Measurements from ENCODE around the gene MED13L.
"Not testable (repeated sequence)": the region's sequence is repeated elsewhere in the genome, so short reads cannot be mapped to it uniquely, and the experiment has no call there.

Gene MED13L

DNA sequence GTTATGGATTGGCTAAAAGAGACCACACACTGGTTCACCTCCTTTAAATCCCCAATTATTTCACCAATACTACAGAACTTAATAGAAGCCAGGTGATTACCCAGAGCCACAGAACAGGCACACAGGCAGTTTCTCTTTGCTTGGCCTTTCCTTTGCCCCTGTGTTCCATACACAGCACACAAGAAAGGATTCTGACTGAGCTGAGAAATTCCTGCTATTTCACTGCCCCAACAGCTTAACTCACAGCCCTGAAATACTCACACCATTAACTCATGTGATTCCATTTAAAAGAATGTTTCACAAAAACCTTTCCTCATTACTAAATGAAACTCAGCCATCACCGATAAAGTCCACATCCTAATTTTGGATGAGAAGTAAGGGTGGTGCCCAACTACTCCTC, 133.6 kb downstream of the MED13L start:
- no peak for DNase-seq

DNA sequence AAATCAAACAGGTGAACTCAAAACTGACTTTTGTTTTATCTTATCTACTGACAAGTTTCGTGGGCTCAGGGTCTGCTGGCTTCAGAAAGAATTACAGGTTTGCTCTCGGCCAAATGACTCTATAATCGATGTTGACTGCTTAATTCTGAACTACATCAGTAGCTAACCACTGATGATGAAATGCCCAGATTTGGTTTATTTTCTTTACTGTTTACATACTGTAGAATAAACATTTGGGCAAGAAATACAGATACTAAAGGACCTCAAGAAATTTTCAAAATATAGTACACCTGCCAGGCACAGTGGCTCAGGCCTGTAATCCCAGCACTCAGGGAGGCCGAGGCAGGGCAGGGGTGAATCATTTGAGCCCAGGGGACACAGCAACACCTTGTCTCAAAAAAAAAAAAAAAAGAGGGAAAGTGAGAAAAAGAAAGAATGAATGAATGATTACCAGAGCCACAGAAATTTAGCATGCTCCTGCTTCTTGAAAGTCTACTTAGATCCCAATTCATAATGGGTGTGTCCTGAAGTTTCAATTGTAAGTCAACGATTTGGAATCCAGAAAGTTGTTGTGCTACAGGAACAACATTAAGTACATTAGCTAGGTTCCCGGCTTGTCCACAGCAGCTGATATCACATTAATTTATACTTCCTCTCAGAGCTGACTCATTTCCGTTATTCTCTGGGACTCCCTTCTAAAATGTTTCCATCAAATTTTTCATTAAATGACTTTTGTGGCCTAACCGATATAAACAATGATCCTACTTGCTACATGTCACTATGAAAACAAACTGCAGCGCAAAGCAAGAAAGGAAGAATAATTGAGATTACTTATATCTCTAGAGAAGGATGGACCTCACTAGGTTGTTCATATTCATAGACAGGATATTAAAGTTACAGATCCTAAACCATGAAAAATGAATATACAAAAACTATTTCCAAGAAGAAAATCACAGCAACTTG, 134.3 kb downstream of the MED13L start:
- no peak for DNase-seq

DNA sequence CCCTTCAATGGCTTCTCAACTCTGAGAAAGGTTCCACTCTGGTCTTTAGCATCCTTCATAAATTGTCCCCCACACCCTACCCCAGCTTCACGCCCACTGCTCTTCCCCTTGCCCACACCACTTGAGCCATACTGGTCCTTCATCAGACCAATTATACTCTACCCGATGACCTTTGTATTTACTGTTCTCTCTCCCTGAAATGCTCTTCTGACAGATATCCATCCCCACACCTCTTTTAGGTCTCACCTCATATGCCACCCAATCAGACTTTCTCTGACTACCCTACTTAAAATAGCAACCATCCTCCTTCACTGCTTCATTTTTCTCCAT, 135.7 kb downstream of the MED13L start:
- DNase-seq = no peak

DNA sequence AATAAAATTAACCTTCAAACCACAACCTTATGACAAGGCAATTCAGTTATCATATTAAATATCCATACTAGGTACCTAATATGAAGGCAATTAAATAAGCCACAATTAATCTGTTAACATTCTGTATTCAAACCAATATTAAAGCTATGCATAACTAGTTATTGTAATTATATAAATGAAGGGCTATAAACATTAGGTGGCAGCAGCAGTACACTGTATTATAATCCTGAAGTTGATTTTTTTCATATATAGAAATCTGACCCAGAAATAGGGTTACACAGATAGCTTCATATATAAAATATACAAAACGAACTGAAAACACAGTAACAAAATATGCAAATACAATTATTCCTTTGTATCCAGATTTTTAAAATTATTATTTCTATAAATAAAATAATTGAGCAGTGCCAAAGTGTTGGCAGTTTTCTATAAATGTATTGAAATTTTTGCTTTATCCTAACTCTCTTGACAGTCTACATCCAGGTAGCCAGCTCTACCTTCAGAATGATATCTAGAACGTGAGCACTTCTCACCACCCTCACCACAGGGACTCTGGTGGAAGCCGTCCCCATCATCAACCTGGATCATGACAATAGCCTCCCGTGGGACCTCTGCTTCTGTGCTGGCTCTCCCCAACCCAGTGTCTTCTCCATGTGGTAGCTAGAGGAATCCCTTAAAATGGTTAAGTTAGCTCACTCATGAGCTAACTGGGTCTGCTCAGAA, 136.2 kb downstream of the MED13L start:
- no peak for DNase-seq

DNA sequence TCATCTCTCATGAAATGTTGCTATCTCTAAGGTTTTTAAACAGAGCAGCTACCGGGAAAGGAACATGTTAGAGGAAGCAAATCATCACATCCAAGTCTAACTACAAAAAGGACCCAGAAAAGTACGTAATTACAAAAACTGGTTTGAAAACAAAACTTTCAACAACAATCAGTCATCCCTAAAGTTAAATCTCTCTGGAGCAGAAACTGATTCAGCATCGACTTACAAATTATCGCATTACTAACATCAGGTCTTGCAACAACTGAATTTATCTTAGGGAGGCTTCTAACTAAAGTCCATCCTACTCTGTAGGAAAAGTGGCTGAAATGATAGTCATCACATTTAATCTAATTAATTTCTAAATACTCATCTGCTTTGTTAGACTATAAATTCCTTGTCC, 137.0 kb downstream of the MED13L start:
- DNase-seq = no peak

DNA sequence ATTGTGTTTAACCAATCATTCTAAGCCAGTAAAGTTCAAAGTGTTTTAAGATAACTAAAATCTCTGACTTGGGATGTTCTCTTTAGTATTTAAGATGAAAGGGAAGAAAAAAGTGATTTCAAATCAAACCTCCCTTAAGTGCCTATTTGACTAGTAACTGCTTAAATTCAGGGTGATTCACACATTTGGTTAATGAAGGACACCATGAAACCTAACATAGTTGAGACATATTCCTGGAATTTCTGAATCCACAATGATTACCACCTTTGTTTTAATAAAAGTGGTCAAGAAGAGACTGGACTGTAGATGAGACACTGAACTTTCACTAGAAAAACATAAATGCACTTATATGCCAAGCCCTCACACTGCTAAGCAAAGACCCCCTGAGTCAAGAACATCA, 138.7 kb downstream of the MED13L start:
- no peak for DNase-seq

DNA sequence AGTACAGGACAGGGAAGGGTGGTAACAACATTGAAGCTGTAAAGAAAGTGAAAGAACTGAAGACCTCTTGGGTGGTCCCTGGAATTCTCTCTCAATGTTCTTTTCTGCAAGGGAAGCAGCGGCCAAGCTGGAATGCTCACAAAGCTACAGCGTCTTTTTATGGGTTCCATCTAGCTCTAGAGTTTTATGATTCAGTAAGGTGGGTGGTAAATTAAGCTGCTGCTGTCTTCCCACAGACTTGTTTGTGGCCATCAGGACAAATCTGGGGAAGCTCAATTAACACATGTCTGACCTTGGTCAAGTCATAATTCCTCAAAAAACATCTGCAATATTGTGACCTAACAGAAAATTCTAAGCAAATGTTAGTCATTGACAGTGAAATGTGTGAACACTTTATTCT, 139.1 kb downstream of the MED13L start:
- DNase-seq = no peak

DNA sequence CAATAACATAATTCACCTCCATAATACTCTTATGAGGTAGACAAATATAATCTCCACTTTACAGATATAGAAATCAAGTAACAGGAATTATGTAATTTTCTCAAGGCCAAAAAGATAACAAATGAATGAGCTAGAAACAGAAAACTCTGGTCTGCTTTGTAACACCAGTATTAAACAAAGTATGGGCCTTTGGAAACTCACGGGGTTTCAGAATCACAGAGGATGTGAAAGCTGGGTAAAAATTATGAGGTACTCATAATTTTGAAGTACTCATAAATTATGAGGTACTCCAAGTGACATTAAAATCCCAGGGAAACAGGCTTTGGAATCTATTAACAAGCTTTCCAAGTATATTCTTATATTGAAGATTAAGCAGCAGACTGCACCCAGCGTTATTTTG, 140.2 kb downstream of the MED13L start:
- no peak for DNase-seq

DNA sequence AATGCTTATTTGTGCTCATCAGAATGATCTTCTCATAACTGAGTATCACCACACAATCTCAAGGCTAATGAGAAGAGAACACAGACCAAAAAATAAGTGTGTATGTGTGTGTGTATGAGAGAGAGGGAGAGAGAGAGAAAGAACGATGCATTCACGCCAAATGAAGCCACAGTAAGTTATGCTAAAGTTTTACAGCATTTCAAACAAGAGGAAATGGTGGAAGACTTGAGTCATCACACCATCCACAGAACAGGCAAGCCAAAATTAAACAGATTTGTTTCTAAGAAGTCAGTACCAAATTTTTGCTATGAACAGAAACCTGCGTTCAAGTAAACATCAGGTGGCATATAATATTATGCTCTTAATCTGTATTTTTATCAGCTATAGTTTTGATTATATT, 141.2 kb downstream of the MED13L start:
- no peak for DNase-seq

DNA sequence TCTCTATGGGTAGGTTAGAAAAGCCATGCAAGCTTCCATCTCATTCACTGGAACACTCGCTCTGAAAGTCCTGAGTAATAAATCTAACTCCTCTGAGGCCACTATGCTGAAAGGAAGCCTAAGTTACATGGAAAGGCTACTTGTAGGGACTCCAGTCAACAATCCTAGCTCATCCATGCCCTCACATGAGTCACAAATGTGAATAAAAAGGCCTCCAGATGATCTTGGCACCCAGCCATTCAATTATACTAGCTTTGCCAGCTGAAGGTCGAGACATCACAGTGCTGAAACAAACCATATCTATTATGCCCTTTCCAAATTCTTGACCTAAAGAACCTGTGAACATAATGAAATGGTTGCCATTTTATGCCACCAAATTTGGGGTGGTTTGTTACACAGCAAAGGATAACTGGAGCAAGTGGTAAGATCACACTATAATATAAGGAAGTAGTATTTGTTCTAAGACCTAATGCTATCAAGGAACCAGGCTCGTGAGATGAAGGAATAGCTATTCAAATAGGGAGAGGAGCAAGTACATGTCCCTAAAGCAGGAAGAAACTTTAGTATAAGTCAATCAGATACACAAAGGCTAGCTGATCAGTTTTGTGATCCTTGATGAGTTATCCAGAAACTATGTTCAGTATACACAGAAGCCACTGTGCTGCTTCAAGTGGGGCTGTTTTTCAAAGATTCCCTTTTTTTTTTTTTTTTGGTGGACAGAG, 142.1 kb downstream of the MED13L start:
- DNase-seq = no peak

DNA sequence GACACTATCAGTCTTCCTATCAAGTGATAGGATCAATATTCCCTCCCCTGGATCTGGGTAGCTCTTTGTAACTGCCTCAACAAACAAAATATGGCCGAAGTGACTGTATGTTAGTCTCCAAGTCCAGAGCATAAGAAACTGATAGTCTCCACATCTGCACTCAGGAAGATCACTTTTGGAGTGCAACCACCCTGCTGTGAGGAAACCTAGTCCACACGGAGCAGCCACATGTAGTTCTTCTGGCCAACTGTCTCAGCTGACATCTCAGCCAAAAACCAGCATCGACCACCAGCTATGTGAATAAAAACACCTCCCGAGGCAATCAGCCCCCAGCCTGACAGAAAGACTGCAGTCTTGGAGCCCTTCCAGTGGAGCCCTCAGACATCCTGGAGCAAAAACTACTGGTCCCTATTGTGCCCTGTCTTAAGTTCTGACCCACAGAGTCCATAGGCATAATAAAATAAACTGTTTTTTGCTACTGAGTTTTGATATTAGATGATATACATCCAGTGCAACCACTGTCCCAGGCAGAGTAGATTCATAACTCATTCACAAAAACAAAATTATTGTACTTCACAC, 143.8 kb downstream of the MED13L start:
- DNase-seq = no peak

DNA sequence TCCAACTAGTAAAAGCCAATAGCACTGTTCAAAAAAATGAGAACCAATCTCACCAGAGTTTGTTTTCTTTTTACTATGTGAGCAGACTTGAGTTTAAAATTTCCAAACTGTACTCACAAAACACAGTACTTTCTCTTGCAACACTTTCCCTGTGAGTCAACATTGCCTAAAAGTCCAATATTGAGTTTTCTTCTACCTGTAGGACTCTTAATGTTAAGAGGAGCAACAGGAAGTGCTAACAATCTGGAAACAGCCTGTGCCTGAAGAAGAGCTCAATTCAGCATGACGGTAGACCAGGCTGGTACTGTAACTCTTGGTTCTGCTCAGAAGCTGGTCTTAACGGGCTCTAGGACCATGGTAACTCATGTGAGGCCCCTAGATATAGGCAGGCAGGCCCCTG, 144.3 kb downstream of the MED13L start:
- DNase-seq = no peak

DNA sequence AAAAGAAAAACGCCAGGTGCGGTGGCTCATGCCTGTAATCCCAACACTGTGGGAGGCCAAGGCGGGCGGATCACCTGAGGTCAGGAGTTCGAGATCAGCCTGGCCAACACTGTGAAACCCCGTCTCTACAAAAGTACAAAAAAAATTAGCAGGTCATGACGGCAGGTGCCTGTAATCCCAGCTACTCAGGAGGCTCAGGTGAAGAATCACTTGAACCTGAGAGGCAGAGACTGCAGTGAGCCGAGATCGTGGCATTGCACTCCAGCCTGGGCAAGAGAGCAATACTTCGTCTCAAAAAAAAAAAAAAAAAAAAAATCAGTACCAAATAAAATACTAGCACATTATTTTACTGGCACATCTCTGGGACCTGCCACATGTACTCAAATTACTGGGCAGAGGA, 145.5 kb downstream of the MED13L start:
- DNase-seq = not testable (repeated sequence)

DNA sequence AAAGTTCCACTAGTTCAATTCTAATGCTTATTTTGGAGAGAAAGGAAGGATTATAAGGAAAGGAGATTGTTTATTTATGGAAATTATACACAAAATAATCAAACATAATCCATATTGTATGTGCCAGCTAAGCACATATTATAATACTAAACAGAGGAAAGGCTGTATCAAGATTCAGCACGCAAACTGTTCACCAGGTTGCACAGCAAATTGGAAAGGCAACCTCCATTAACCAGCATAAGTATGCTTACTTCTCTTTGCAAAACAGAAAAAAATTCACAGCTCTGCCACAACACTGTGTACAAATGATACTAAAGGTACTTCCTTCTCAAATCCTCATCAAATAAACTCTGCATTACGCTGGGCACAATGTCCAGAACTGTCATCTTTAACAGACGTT, 146.3 kb downstream of the MED13L start:
- no peak for DNase-seq

DNA sequence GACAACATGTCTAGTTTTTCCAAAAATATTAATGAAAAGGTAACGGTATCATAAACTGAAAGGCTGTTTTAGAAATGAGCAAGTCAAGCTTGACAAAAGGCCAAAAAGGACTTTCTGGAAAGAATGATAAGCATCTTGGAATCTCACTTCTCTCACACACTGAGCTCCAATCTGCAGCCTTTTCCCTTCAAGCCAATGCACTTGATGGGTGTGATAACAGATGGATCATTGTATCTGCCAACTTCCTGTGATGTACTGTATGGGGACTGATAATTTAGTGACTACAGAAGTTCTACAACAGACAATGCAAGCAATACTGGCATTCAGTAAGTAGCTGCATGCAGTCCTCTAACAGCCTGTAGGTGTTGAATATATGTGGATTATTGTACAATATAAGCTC, 147.1 kb downstream of the MED13L start:
- no peak for DNase-seq

DNA sequence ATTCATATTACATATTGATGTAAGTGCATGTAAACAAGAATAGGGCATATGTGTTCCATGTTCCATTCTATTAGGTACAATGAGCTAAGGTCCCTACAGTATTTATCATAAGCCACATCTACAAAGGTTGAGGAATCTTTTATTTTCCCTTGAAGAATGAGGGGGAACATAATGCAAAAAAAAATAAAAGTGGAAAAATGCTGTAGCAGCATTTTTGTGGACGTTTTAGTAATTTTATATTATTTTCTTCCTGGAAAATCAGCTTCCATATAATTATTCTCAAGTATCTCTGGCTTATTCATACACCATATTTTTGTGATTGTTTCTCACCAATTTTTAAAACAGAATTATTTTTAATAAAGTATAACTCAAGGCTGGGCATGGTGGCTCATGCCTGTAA, 148.7 kb downstream of the MED13L start:
- no peak for DNase-seq

DNA sequence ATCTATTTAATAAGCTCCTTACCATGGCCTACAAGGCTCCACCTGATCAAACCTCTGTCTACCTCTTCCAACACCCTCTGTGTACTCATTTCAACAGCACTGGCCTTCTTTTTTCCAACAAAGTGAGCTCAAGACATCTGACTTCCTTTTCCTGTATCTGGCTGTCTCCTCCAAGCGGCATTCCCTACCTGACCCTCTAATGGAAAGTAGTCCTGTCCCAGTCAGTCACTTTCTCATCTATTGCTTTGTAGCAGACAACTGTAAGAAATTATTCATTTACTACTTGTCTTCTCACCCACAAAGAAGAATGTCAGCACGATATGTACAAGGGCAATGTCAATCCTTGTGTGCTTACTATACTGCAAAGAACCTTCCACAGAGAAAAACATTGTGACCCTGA, 149.6 kb downstream of the MED13L start:
- no peak for DNase-seq

DNA sequence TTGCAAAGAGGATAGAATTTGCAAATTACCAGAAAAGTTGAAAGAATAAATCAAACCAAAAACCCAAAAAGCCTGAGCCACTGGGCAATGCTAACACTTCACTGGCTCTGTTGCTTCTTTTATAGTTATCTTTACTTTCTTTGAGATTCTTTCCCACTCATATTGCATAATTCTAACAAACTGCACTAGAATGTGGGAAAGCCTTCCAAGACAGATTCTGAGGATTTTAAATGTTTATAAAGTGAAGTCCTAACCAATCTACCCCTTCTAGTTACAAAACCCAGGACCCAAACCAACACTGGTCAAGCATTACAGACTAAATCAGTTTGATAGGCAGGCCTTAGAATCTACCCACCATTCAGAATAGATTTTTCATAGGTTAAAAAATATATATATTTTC, 150.9 kb downstream of the MED13L start:
- no peak for DNase-seq

DNA sequence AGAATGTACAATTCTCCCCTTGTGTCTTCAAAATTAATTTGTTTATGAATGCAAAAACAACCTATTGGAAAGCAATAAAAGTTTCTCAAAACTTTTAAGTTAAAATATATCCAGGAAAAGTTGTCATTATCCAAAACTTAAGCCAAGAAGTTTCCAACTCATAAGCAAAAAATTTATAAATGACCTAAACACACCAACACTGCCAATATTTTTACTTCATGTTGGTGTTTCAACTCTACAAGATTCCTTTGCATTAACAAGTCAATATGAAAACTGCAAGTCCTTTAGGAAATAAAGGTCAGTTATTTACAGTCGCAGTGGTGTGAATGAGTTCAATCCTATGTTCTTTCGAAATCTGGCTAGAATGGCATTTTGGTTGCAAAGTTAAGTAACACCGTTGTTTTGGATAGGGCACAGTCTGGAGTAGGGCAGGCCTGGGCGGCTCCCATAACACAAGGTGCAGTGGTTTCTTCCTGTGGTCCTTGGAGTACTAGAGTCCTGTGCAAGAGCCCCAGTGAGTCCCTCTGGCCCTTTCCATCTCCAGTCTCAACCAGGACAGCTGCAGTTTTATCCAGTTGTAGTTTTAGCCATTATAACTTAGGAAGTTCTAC, 151.4 kb downstream of the MED13L start:
- DNase-seq = no peak

DNA sequence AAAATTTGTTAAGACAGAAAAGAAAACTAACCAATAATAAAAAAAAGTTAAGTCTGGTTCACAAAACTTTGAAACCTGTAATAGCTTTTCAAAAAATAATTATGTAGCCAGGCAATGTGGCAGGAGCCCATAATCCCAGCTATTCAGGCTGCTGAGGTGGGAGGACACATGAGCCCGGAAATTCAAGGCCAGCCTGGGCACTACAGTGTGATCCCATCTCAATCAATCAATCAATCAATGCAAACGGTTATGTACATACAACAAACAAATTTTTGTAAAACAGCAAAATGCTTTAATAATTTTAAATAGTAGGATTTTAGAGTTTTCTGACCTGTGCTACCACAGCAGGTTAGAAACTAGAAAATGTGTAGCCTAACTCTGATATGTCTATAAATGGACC, 152.4 kb downstream of the MED13L start:
- DNase-seq = no peak

DNA sequence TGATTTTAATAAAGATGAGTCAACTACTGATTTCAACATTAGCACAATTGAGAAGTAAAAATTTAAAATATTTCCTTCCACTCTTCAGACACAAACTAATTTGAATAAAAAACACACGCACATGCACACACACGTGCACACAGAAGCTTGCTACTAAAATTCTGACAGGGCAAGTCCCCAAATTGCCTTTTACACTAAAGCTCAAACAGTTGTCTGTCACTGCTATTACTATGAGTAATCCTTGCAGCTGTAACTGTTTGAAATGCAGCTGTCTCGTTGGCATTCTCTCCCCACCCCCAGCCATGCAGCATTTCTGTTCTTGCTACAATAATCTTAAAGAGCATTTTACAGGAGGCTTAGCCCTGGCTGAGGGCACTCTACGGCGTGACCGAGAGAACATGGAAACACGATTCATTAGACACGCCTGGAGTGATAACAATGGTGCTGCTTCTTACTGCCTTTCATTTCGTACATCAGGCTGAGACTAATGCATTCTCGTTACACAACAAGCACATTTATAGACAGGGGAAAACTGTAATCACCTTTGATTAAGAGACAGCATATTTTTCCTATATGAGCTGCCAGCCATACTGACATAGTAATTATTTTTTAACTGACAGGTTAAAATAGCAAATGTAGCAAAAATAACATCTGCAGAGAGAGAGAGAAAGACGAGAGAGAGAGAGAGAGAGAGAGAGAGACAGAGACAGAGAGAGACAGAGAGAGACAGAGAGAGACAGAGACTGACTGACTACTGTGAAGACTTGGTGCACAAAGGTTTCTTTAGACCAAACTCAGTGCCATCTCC, 153.8 kb downstream of the MED13L start:
- DNase-seq = peak; percentile 58

DNA sequence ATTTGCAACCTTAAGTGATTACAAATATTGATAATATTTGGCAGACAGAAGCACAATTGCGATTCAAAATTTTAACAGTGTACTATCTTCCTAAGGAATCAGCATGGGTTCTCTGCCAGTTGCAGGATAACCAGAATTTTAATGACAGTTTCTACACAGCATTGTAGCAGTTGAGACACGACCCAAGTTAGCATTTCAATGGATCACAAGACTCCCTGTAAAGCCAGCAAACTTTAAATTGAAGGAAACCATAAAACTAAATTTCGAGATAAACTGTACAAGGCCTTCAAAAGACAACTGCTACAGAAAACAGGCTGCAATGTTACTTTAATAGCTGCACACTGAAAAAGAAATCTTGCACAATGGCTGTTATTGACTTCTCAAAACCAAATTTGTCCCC, 154.9 kb downstream of the MED13L start:
- no peak for DNase-seq

Measured in activated naive CD4-positive, alpha-beta T cell treated with anti-CD3 and anti-CD28 coated beads, Interleukin-2, amount 50 U/mL, for 16 hours (primary cell).